ENCODE data around the gene THRB. TPM values are rescaled to one million over a fixed set of nuclear protein-coding genes. Genes with fewer than 3 reads are reported as not detected.

The THRB gene
- total RNA-seq, 2 donors from 2014 or later: 6.7 to 6.9 TPM

GRCh38 chr3:24165603-24165982, 329.1 kb downstream of the THRB start:
- intact Hi-C loops (cut with DNase I): no loop called here
- Histone ChIP-seq H3K27ac (no peak overlapping the region), H3K4me3 (no peak overlapping the region), H3K27me3 (no peaks in the 10 kb centered on the region), H3K9me3 (no peaks in the 10 kb centered on the region), H3K4me1 (peaks cover 7% of the 10 kb centered on the region), H3K36me3 (replicated peaks in 1 of 2; ENCODE audit: insufficient read depth in 1 of 2, low read depth in 2 of 2) (no peaks in the 10 kb centered on the region)
- DNase-seq: no peak
- WGBS, 2 donors: 73 to 78% methylated on average over 2 of the region's 2 CpGs
- TF ChIP-seq POLR2A (IDR thresholded peaks at IDR 0.05) (no peak), CTCF (IDR thresholded peaks at IDR 0.05) (no peak)
- ATAC-seq: no peak

- TF ChIP-seq POLR2A (IDR thresholded peaks at IDR 0.05) (no peak), CTCF (IDR thresholded peaks at IDR 0.05) (no peak)
- 81 to 89% methylated on average over 14 of the region's 14 CpGs for WGBS, 2 donors
- no peaks in the 10 kb centered on the region for H3K9me3 ChIP-seq
- no peak overlapping the region for H3K27ac ChIP-seq
- peak in 2 of 4 donors; percentile 13 to 28 for DNase-seq
- peak; percentile 65 for ATAC-seq
- H3K27me3 ChIP-seq: no peaks in the 10 kb centered on the region
- H3K4me3 ChIP-seq: no peak overlapping the region
- H3K36me3 ChIP-seq (replicated peaks in 1 of 2; ENCODE audit: insufficient read depth in 1 of 2, low read depth in 2 of 2): no peaks in the 10 kb centered on the region
- intact Hi-C loops (cut with DNase I): no loop called here
- H3K4me1 ChIP-seq: peaks cover 7% of the 10 kb centered on the region
Measured at GRCh38 chr3:24164967-24165602, 329.6 kb downstream of the THRB start.

- Histone ChIP-seq H3K4me3 (no peak overlapping the region), H3K9me3 (no peaks in the 10 kb centered on the region), H3K27me3 (no peaks in the 10 kb centered on the region), H3K36me3 (replicated peaks in 1 of 2; ENCODE audit: insufficient read depth in 1 of 2, low read depth in 2 of 2) (no peaks in the 10 kb centered on the region), H3K27ac (no peak overlapping the region), H3K4me1 (peaks cover 7% of the 10 kb centered on the region)
- DNase-seq (no peak), ATAC-seq (no peak)
- WGBS, 2 donors: 67 to 70% methylated on average over 3 of the region's 3 CpGs
- intact Hi-C loops (cut with DNase I): no loop called here
- TF ChIP-seq CTCF (IDR thresholded peaks at IDR 0.05) (no peak), POLR2A (IDR thresholded peaks at IDR 0.05) (no peak)
Measured at GRCh38 chr3:24162929-24163328, 331.7 kb downstream of the THRB start.

- TF ChIP-seq POLR2A (IDR thresholded peaks at IDR 0.05) (no peak), CTCF (IDR thresholded peaks at IDR 0.05) (no peak)
- no peak for ATAC-seq
- Histone ChIP-seq H3K9me3 (no peaks in the 10 kb centered on the region), H3K27ac (no peak overlapping the region), H3K36me3 (replicated peaks in 1 of 2; ENCODE audit: insufficient read depth in 1 of 2, low read depth in 2 of 2) (no peaks in the 10 kb centered on the region), H3K27me3 (no peaks in the 10 kb centered on the region), H3K4me3 (no peak overlapping the region), H3K4me1 (peaks cover 7% of the 10 kb centered on the region)
- intact Hi-C loops (cut with DNase I): no loop called here
- no peak for DNase-seq
- 59 to 71% methylated on average over 7 of the region's 7 CpGs for WGBS, 2 donors
Measured at GRCh38 chr3:24161841-24162240, 332.8 kb downstream of the THRB start.

- intact Hi-C loops (cut with DNase I): no loop called here
- 82 to 85% methylated on average over 12 of the region's 12 CpGs for WGBS, 2 donors
- no peak for ATAC-seq
Measured at GRCh38 chr3:24160424-24161095, 334.1 kb downstream of the THRB start.

More at GRCh38 chr3:24160424-24161095, 334.1 kb downstream of the THRB start:
- no peaks in the 10 kb centered on the region for H3K9me3 ChIP-seq
- no peak overlapping the region for H3K4me3 ChIP-seq
- DNase-seq: no peak
- no peaks in the 10 kb centered on the region for H3K36me3 ChIP-seq (replicated peaks in 1 of 2; ENCODE audit: insufficient read depth in 1 of 2, low read depth in 2 of 2)
- no peak overlapping the region for H3K27ac ChIP-seq
- TF ChIP-seq CTCF (IDR thresholded peaks at IDR 0.05): no peak
- no peak for TF ChIP-seq POLR2A (IDR thresholded peaks at IDR 0.05)
- peaks cover 7% of the 10 kb centered on the region for H3K4me1 ChIP-seq
- H3K27me3 ChIP-seq: no peaks in the 10 kb centered on the region
